Ishikawa (cell line): ENCODE data around the gene SERPINA12.

Experiments used
- CEBPB ChIP-seq: IDR thresholded peaks from 2 replicates; pipeline ENCODE4 v1.6.1; 2012
- CREB1 ChIP-seq: IDR thresholded peaks from 2 replicates; pipeline ENCODE4 v1.6.1; 2012; ENCODE audit warnings: low read depth
- EGR1 ChIP-seq: IDR thresholded peaks from 2 replicates; pipeline ENCODE4 v1.6.1; 2012
- EP300 ChIP-seq: IDR thresholded peaks from 2 replicates; pipeline ENCODE4 v1.6.1; 2012; ENCODE audit warnings: borderline replicate concordance
- FOXM1 ChIP-seq: IDR thresholded peaks from 2 replicates; pipeline ENCODE4 v1.6.1; 2012; ENCODE audit warnings: low read depth, borderline replicate concordance
- MAX ChIP-seq: IDR thresholded peaks from 2 replicates; pipeline ENCODE4 v1.6.1; 2012
- NFIC ChIP-seq: IDR thresholded peaks from 2 replicates; pipeline ENCODE4 v1.6.1; 2012
- RAD21 ChIP-seq: IDR thresholded peaks from 2 replicates; pipeline ENCODE4 v1.6.1; 2012; ENCODE audit warnings: low read depth
- REST ChIP-seq: IDR thresholded peaks from 2 replicates; pipeline ENCODE4 v1.6.1; 2012; ENCODE audit warnings: low read depth, mild to moderate bottlenecking
- TAF1 ChIP-seq: IDR thresholded peaks from 2 replicates; pipeline ENCODE4 v1.6.1; 2012; ENCODE audit warnings: low read depth, mild to moderate bottlenecking
- TCF12 ChIP-seq: IDR thresholded peaks from 2 replicates; pipeline ENCODE4 v1.6.1; 2012; ENCODE audit warnings: low read depth
- TEAD4 ChIP-seq: IDR thresholded peaks from 2 replicates; pipeline ENCODE4 v1.6.1; 2012
- YY1 ChIP-seq: IDR thresholded peaks from 2 replicates; pipeline ENCODE4 v1.6.1; 2012; ENCODE audit warnings: low read depth
- ZBTB7A ChIP-seq: IDR thresholded peaks from 2 replicates; pipeline ENCODE4 v1.6.1; 2012; ENCODE audit warnings: low read depth

GRCh38 chr14:94467728-94468520 lies 41.3 kb downstream of the SERPINA12 start:
- TF ChIP-seq TCF12 (no peak), RAD21 (no peak), CEBPB (no peak), EGR1 (no peak), FOXM1 (no peak), EP300 (no peak), YY1 (no peak), TAF1 (no peak), ZBTB7A (no peak), MAX (no peak), TEAD4 (no peak), REST (no peak), CREB1 (no peak), NFIC (no peak)
